Measurements from ENCODE around the gene GPX7.

The GPX7 gene

DNA sequence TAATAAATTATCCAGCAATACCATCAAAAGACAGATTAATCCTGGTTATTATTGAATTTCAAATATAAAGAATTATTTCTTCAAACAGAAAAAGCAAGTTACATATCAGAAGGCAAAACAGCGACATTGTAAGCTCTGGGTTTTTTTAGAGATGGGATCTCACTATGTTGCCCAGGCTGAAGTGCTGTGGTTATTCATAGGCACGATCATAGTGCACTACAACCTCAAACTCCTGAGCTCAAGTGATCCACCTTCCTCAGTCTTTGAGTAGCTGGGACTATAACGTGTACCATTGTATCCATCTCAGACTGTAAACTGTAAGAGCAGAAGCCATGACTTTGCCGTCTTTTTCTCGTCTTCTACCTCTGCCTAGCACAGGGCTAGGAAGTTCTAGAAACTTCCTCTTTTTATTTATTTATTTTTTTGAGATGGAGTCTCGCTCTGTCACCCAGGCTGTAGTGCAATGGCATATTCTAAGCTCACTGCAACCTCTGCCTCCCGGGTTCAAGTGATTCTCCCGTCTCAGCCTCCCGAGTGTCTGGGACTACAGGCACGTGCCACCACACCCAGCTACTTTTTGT lies 20.0 kb upstream of the GPX7 start:
- TF ChIP-seq GLIS3 (CRISPR knock-in tag; IDR thresholded peaks at IDR 0.05) (no peak), BACH2 (CRISPR knock-in tag; IDR thresholded peaks at IDR 0.05; ENCODE audit: borderline replicate concordance) (no peak), TOX (CRISPR knock-in tag; IDR thresholded peaks at IDR 0.05; ENCODE audit: borderline replicate concordance) (no peak), OSR1 (CRISPR knock-in tag; IDR thresholded peaks at IDR 0.05) (no peak), ZNF565 (CRISPR knock-in tag; conservative IDR thresholded peaks at IDR 0.05; ENCODE audit: low read depth) (no peak), ESRRG (CRISPR knock-in tag; IDR thresholded peaks at IDR 0.05) (no peak), CSDC2 (CRISPR knock-in tag; IDR thresholded peaks at IDR 0.05) (no peak), ARNTL (CRISPR knock-in tag; IDR thresholded peaks at IDR 0.05; ENCODE audit: borderline replicate concordance, low read depth) (no peak), TSHZ2 (CRISPR knock-in tag; IDR thresholded peaks at IDR 0.05) (no peak), TCF4 (CRISPR knock-in tag; IDR thresholded peaks at IDR 0.05; ENCODE audit: borderline replicate concordance) (no peak), ZNF8 (CRISPR knock-in tag; IDR thresholded peaks at IDR 0.05) (no peak)
- TF ChIP-seq, protein P1, sequence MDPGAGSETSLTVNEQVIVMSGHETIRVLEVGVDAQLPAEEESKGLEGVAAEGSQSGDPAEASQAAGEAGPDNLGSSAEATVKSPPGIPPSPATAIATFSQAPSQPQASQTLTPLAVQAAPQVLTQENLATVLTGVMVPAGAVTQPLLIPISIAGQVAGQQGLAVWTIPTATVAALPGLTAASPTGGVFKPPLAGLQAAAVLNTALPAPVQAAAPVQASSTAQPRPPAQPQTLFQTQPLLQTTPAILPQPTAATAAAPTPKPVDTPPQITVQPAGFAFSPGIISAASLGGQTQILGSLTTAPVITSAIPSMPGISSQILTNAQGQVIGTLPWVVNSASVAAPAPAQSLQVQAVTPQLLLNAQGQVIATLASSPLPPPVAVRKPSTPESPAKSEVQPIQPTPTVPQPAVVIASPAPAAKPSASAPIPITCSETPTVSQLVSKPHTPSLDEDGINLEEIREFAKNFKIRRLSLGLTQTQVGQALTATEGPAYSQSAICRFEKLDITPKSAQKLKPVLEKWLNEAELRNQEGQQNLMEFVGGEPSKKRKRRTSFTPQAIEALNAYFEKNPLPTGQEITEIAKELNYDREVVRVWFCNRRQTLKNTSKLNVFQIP (CRISPR knock-in tag; IDR thresholded peaks at IDR 0.05; ENCODE audit: borderline replicate concordance, low read depth), result no peak
- TF ChIP-seq, protein P2, sequence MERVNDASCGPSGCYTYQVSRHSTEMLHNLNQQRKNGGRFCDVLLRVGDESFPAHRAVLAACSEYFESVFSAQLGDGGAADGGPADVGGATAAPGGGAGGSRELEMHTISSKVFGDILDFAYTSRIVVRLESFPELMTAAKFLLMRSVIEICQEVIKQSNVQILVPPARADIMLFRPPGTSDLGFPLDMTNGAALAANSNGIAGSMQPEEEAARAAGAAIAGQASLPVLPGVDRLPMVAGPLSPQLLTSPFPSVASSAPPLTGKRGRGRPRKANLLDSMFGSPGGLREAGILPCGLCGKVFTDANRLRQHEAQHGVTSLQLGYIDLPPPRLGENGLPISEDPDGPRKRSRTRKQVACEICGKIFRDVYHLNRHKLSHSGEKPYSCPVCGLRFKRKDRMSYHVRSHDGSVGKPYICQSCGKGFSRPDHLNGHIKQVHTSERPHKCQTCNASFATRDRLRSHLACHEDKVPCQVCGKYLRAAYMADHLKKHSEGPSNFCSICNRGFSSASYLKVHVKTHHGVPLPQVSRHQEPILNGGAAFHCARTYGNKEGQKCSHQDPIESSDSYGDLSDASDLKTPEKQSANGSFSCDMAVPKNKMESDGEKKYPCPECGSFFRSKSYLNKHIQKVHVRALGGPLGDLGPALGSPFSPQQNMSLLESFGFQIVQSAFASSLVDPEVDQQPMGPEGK (CRISPR knock-in tag; IDR thresholded peaks at IDR 0.05; ENCODE audit: borderline replicate concordance), result no peak
- no peak for ATAC-seq

DNA sequence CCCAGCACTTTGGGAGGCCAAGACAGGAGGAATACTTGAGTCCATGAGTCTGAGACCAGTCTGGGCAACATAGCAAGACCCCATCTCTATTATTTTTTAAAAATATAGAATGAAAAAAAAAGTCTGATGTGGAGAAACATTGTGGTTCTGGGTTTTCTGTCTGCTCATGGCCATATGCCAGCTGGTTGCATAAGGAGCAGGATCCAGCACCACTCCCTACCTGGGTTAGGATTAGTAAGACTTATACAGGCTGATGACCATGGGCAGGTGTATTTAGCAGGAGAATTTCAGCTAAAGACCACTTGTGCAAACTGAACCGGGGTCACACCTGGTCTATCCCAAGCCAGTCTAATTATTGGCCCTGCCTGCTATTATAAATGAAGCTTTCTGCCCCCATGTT lies 16.7 kb upstream of the GPX7 start:
- no peak for TF ChIP-seq ZNF8 (CRISPR knock-in tag; IDR thresholded peaks at IDR 0.05)
- TF ChIP-seq ARNTL (CRISPR knock-in tag; IDR thresholded peaks at IDR 0.05; ENCODE audit: borderline replicate concordance, low read depth), result no peak
- TF ChIP-seq ZNF70 (CRISPR knock-in tag; IDR thresholded peaks at IDR 0.05), result no peak
- no peak for TF ChIP-seq SNAI2 (CRISPR knock-in tag; IDR thresholded peaks at IDR 0.05)
- TF ChIP-seq PPARA (CRISPR knock-in tag; IDR thresholded peaks at IDR 0.05; ENCODE audit: borderline replicate concordance), result no peak
- no peak for TF ChIP-seq ZFP3 (CRISPR knock-in tag; IDR thresholded peaks at IDR 0.05)
- no peak for TF ChIP-seq OSR1 (CRISPR knock-in tag; IDR thresholded peaks at IDR 0.05)
- no peak for TF ChIP-seq ZFP30 (CRISPR knock-in tag; IDR thresholded peaks at IDR 0.05)
- TF ChIP-seq TOX (CRISPR knock-in tag; IDR thresholded peaks at IDR 0.05; ENCODE audit: borderline replicate concordance), result no peak
- no peak for ATAC-seq

- TF ChIP-seq ESRRG (CRISPR knock-in tag; IDR thresholded peaks at IDR 0.05) (no peak), GLIS3 (CRISPR knock-in tag; IDR thresholded peaks at IDR 0.05) (no peak), ARNTL (CRISPR knock-in tag; IDR thresholded peaks at IDR 0.05; ENCODE audit: borderline replicate concordance, low read depth) (no peak), ZNF565 (CRISPR knock-in tag; conservative IDR thresholded peaks at IDR 0.05; ENCODE audit: low read depth) (no peak), TSHZ2 (CRISPR knock-in tag; IDR thresholded peaks at IDR 0.05) (no peak), ZC3H10 (CRISPR knock-in tag; IDR thresholded peaks at IDR 0.05) (no peak), ZNF8 (CRISPR knock-in tag; IDR thresholded peaks at IDR 0.05) (no peak), ZFP3 (CRISPR knock-in tag; IDR thresholded peaks at IDR 0.05) (no peak), RARB (CRISPR knock-in tag; IDR thresholded peaks at IDR 0.05) (no peak), TOX (CRISPR knock-in tag; IDR thresholded peaks at IDR 0.05; ENCODE audit: borderline replicate concordance) (no peak)
- TF ChIP-seq, protein P2 (CRISPR knock-in tag; IDR thresholded peaks at IDR 0.05; ENCODE audit: borderline replicate concordance), result no peak
- ATAC-seq, result no peak
Observed at GRCh38 chr1:52588027-52588426, 14.1 kb upstream of the GPX7 start.
